DOHH2 (cell line): ENCODE measurements around the gene DNAH10.

ENCODE experiments used
- H3F3A ChIP-seq: fragments of 200-600 bp; sonication (generic), shearing (Covaris generic); 2 replicates; pipeline ENCODE4 v1.6.0; 2016; ENCODE audit warnings: antibody characterized with exemption, mild to moderate bottlenecking; ENCODE audit not compliant: control insufficient read depth, insufficient read depth
- H3K27ac ChIP-seq: fragments of 200-600 bp; sonication (generic); 2 replicates; pipeline ENCODE4 v1.5.1; 2014; ENCODE audit warnings: low read depth, mild to moderate bottlenecking, low read length, moderate library complexity
- H3K27me3 ChIP-seq: fragments of 200-600 bp; sonication (generic); 2 replicates; pipeline ENCODE4 v1.6.1; 2014; ENCODE audit warnings: mild to moderate bottlenecking, low read length, mixed read lengths; ENCODE audit not compliant: control insufficient read depth
- H3K36me3 ChIP-seq: fragments of 200-600 bp; sonication (generic); 2 replicates; pipeline ENCODE4 v1.6.1; 2014; ENCODE audit warnings: mild to moderate bottlenecking, low read length, moderate library complexity, mixed read lengths; ENCODE audit not compliant: control insufficient read depth
- H3K4me1 ChIP-seq: fragments of 200-600 bp; sonication (generic); 2 replicates; pipeline ENCODE4 v1.6.1; 2014; ENCODE audit warnings: mild to moderate bottlenecking, low read length, mixed read lengths; ENCODE audit not compliant: control insufficient read depth
- H3K4me2 ChIP-seq: fragments of 200-600 bp; sonication (generic); 2 replicates; pipeline ENCODE4 v1.6.0; 2014; ENCODE audit warnings: mild to moderate bottlenecking, low read length, moderate library complexity
- H3K4me3 ChIP-seq: fragments of 200-600 bp; sonication (generic); 2 replicates; pipeline ENCODE4 v1.5.1; 2014; ENCODE audit warnings: mild to moderate bottlenecking, low read length, mixed read lengths
- H3K79me2 ChIP-seq: fragments of 200-600 bp; sonication (generic); 2 replicates; pipeline ENCODE4 v1.6.1; 2014; ENCODE audit warnings: mild to moderate bottlenecking, low read length, mixed read lengths; ENCODE audit not compliant: control insufficient read depth
- H3K9me2 ChIP-seq: fragments of 200-600 bp; sonication (generic); replicated peaks from 2 replicates; pipeline ENCODE4 v1.6.1; 2014; ENCODE audit warnings: mild to moderate bottlenecking, low read length, mixed read lengths; ENCODE audit not compliant: control insufficient read depth
- H3K9me3 ChIP-seq: fragments of 200-600 bp; sonication (generic); 2 replicates; pipeline ENCODE4 v1.6.1; 2014; ENCODE audit warnings: antibody characterized with exemption, low read length, mixed read lengths; ENCODE audit not compliant: control insufficient read depth, insufficient read depth
- H4K20me1 ChIP-seq: fragments of 200-600 bp; sonication (generic); 2 replicates; pipeline ENCODE4 v1.6.0; 2014; ENCODE audit warnings: low read depth, mild to moderate bottlenecking, antibody characterized with exemption, low read length, moderate library complexity; ENCODE audit not compliant: control insufficient read depth, insufficient read depth
- CTCF ChIP-seq: fragments of 200-600 bp; sonication (generic); IDR thresholded peaks from one replicate; pipeline ENCODE4 v1.5.1; 2014; ENCODE audit warnings: antibody characterized with exemption, mild to moderate bottlenecking, low read depth, low read length; ENCODE audit not compliant: poor library complexity, severe bottlenecking
- EZH2phosphoT487 ChIP-seq: fragments of 200-600 bp; sonication (generic); IDR thresholded peaks from 2 replicates; pipeline ENCODE4 v1.6.1; 2017; ENCODE audit warnings: borderline replicate concordance, mild to moderate bottlenecking, antibody characterized with exemption, low read length, moderate library complexity, mixed read lengths

DNAH10 gene

DNA sequence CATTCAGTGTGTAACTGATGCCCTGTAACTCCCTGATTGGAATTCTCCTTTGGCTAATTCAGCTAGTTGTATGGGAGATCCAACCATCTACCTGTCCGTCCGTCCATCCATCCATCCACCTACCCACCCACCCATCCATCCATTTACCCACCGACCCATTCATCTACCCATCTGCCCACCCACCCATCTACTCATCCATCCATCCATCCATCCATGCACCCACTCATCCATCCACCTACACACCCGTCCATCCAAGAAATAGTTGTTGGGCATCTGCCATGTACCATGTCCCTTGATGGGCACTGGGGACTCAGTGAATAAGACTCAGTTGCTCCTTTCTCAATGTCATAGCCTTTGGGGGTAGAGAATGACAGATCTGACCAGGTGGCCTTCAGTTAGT, 162.4 kb downstream of the DNAH10 start:
- no peak overlapping the region for H3K27ac ChIP-seq
- peaks cover 11% of the 10 kb centered on the region; the same call in 1 of the 2 replicates for H3K27me3 ChIP-seq
- no peaks in the 10 kb centered on the region for H3K36me3 ChIP-seq
- TF ChIP-seq CTCF (no peak), EZH2phosphoT487 (no peak)
- H3K9me2 ChIP-seq = no peaks in the 10 kb centered on the region
- no peaks in the 10 kb centered on the region for H3K9me3 ChIP-seq
- no peaks in the 10 kb centered on the region for H4K20me1 ChIP-seq
- no peaks in the 10 kb centered on the region for H3F3A ChIP-seq
- no peak overlapping the region for H3K4me2 ChIP-seq
- no peaks in the 10 kb centered on the region for H3K79me2 ChIP-seq
- no peaks in the 10 kb centered on the region for H3K4me1 ChIP-seq
- no peak overlapping the region for H3K4me3 ChIP-seq

DNA sequence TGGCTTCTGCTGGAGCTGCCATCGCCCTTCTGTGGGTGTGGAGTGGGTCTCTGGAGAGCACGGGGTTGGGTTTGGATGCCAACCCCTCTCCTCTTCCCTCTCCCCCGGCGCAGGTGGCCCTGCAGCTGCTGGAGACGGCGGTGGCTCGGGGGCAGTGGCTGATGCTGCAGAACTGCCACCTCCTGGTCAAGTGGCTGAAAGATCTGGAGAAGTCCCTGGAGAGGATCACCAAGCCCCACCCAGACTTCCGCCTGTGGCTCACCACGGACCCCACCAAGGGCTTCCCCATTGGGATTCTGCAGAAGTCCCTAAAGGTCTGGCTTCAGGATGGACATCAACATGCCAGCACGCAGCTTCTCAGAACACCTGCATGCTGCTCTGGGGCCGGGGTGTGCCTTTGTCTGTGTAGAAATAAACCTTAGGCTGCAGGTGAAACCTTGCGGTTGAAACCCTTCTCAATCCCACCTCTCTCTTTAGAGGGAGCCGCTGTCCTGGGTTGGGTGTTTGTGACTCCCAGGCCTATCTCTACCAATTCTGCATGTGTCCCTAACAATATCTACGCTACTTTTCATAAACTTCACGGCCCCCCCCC, 166.3 kb downstream of the DNAH10 start:
- Histone ChIP-seq H3K27me3 (peaks cover 22% of the 10 kb centered on the region), H3K4me1 (no peaks in the 10 kb centered on the region), H4K20me1 (no peaks in the 10 kb centered on the region), H3K9me2 (no peaks in the 10 kb centered on the region), H3K4me3 (no peak overlapping the region), H3F3A (no peaks in the 10 kb centered on the region), H3K4me2 (no peak overlapping the region), H3K27ac (no peak overlapping the region), H3K9me3 (no peaks in the 10 kb centered on the region), H3K79me2 (no peaks in the 10 kb centered on the region), H3K36me3 (no peaks in the 10 kb centered on the region)
- TF ChIP-seq EZH2phosphoT487 (no peak), CTCF (no peak)

DNA sequence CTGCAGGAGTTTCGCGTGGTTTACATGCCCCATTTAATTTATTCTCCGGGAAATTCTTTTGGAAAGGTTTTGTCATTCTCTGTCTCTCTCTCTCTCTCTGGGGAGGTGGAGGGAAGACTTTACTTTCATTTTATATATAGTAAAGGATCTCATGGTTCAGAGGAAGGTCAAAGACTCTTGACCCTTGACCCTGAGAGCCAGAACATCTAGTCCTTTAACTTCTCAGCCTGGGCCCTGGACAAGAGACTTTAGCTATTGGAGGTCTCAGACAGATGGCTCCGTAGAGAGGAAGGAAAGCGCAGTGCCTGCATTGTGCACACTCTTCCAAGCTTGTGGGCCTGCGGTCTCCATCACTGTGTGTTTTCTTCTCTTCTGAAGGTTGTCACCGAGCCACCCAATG, 166.8 kb downstream of the DNAH10 start:
- Histone ChIP-seq H3K79me2 (no peaks in the 10 kb centered on the region), H3K4me2 (no peak overlapping the region), H3F3A (no peaks in the 10 kb centered on the region), H3K9me3 (no peaks in the 10 kb centered on the region), H3K36me3 (no peaks in the 10 kb centered on the region), H3K4me1 (no peaks in the 10 kb centered on the region), H3K27ac (no peak overlapping the region), H3K27me3 (peaks cover 21% of the 10 kb centered on the region), H3K4me3 (no peak overlapping the region), H4K20me1 (no peaks in the 10 kb centered on the region), H3K9me2 (no peaks in the 10 kb centered on the region)
- TF ChIP-seq EZH2phosphoT487 (no peak), CTCF (no peak)
